ENCODE measurements around the gene GABBR2. TPM values are rescaled to one million over a fixed set of nuclear protein-coding genes. Genes with fewer than 3 reads are reported as not detected.
A peak's percentile ranks its signal among the peaks of the same experiment; 100 is the strongest.

Gene GABBR2
- total RNA-seq, 2 donors from 2014 or later = not detected

- TF ChIP-seq CTCF (IDR thresholded peaks at IDR 0.05) (no peak), POLR2A (IDR thresholded peaks at IDR 0.05) (no peak)
- no peak for ATAC-seq
- intact Hi-C loops (cut with DNase I) = no loop called here
Measured at GRCh38 chr9:98251551-98251950, 457.2 kb downstream of the GABBR2 start.

GRCh38 chr9:98249771-98250170 is 459.0 kb downstream of the GABBR2 start:
- ATAC-seq = no peak

More at GRCh38 chr9:98251551-98251950, 457.2 kb downstream of the GABBR2 start:
- no peaks in the 10 kb centered on the region for H3K9me3 ChIP-seq
- peaks cover 16% of the 10 kb centered on the region for H3K4me1 ChIP-seq
- DNase-seq = no peak
- WGBS, 2 donors = 85 to 92% methylated on average over 9 of the region's 9 CpGs
- H3K27ac ChIP-seq = no peak overlapping the region
- no peaks in the 10 kb centered on the region for H3K36me3 ChIP-seq (replicated peaks in 1 of 2; ENCODE audit: insufficient read depth in 1 of 2, low read depth in 2 of 2)
- H3K4me3 ChIP-seq = no peak overlapping the region
- H3K27me3 ChIP-seq = no peaks in the 10 kb centered on the region

GRCh38 chr9:98248737-98249474 is 459.8 kb downstream of the GABBR2 start:
- DNase-seq (peak in 3 of 4 donors; percentile 15 to 72 (median 21)), ATAC-seq (no peak)
- no peak overlapping the region for H3K4me3 ChIP-seq
- H3K9me3 ChIP-seq = no peaks in the 10 kb centered on the region
- H3K4me1 ChIP-seq = peaks cover 3% of the 10 kb centered on the region
- peak overlapping the region in 1 of 4 donors; percentile 55 for H3K27ac ChIP-seq
- TF ChIP-seq POLR2A (IDR thresholded peaks at IDR 0.05) (no peak), CTCF (IDR thresholded peaks at IDR 0.05) (no peak)
- intact Hi-C loops (cut with DNase I) = no loop called here
- 65 to 77% methylated on average over 16 of the region's 16 CpGs for WGBS, 2 donors
- no peaks in the 10 kb centered on the region for H3K36me3 ChIP-seq (replicated peaks in 1 of 2; ENCODE audit: insufficient read depth in 1 of 2, low read depth in 2 of 2)
- no peaks in the 10 kb centered on the region for H3K27me3 ChIP-seq

More at GRCh38 chr9:98249771-98250170, 459.0 kb downstream of the GABBR2 start:
- 58 to 60% methylated on average over 2 of the region's 2 CpGs for WGBS, 2 donors
- TF ChIP-seq POLR2A (IDR thresholded peaks at IDR 0.05) (no peak), CTCF (IDR thresholded peaks at IDR 0.05) (no peak)
- Histone ChIP-seq H3K4me3 (no peak overlapping the region), H3K27ac (no peak overlapping the region), H3K27me3 (no peaks in the 10 kb centered on the region), H3K4me1 (peaks cover 12% of the 10 kb centered on the region), H3K36me3 (replicated peaks in 1 of 2; ENCODE audit: insufficient read depth in 1 of 2, low read depth in 2 of 2) (no peaks in the 10 kb centered on the region), H3K9me3 (no peaks in the 10 kb centered on the region)
- intact Hi-C loops (cut with DNase I) = no loop called here
- no peak for DNase-seq

- no peak for DNase-seq
- 71 to 88% methylated on average over 8 of the region's 8 CpGs for WGBS, 2 donors
- intact Hi-C loops (cut with DNase I) = no loop called here
- no peak for TF ChIP-seq POLR2A (IDR thresholded peaks at IDR 0.05)
- no peak for TF ChIP-seq CTCF (IDR thresholded peaks at IDR 0.05)
- H3K27ac ChIP-seq = peak overlapping the region in 1 of 4 donors; percentile 55
- no peaks in the 10 kb centered on the region for H3K9me3 ChIP-seq
- no peaks in the 10 kb centered on the region for H3K27me3 ChIP-seq
- no peaks in the 10 kb centered on the region for H3K4me1 ChIP-seq
- ATAC-seq = no peak
- no peak overlapping the region for H3K4me3 ChIP-seq
- H3K36me3 ChIP-seq (replicated peaks in 1 of 2; ENCODE audit: insufficient read depth in 1 of 2, low read depth in 2 of 2) = no peaks in the 10 kb centered on the region
Measured at GRCh38 chr9:98247831-98248657, 460.7 kb downstream of the GABBR2 start.
